ENCODE measurements around the gene MUC20. TPM values are rescaled to one million over a fixed set of nuclear protein-coding genes. Genes with fewer than 3 reads are reported as not detected.
"Not testable (repeated sequence)": the region's sequence is repeated elsewhere in the genome, so short reads cannot be mapped to it uniquely, and the experiment has no call there.

The MUC20 gene
- total RNA-seq, 1 donor from 2014 or later: not detected

DNA sequence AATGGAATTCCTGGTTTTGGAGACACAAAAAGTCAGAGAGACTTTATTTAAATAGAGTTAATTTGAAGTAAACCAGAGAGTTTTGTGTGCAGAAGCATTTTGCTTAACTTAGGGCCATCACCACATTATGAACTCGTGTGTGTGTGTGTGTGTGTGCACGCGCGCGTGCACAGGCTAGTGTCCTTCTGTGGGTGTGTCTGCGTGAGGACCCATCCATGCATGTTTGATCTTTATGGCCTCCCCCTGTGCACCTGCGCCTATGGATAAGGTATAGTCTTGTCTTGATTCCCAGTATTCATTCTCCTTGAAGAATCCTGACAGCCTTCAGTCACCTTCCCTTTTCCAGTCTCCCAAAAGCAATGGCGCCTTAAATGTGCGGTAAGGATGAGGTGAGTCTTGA, 26.0 kb downstream of the MUC20 start:
- Histone ChIP-seq H3K4me3 (ENCODE audit: insufficient read depth, low read depth, low read length) (no peak overlapping the region), H3K4me1 (ENCODE audit: insufficient read depth, low read length) (no peaks in the 10 kb centered on the region), H3K27ac (ENCODE audit: low read depth, low read length) (no peak overlapping the region), H3K9ac (ENCODE audit: low read length) (no peak overlapping the region), H4K20me1 (ENCODE audit: insufficient read depth, low read length) (no peaks in the 10 kb centered on the region), H3K4me2 (ENCODE audit: low read length) (no peak overlapping the region), H3K27me3 (ENCODE audit: insufficient read depth, low read length) (peaks cover 17% of the 10 kb centered on the region), H2AFZ (ENCODE audit: low read depth, low read length) (no peak overlapping the region), H3K9me3 (ENCODE audit: insufficient read depth, low read depth, low read length) (no peaks in the 10 kb centered on the region), H3K36me3 (ENCODE audit: insufficient read depth, low read length) (no peaks in the 10 kb centered on the region), H3K79me2 (ENCODE audit: insufficient read depth, low read length) (no peaks in the 10 kb centered on the region)
- FAIRE-seq (no peak), DNase-seq (ENCODE audit: low read depth) (no peak)
- Mint-ChIP-seq H3K4me3 (ENCODE audit: unreplicated experiment) (no peak overlapping the region), H3K4me1 (ENCODE audit: low read depth, unreplicated experiment) (no peaks in the 10 kb centered on the region), H3K9me3 (ENCODE audit: unreplicated experiment) (peaks cover 9% of the 10 kb centered on the region), H3K36me3 (ENCODE audit: low read depth, unreplicated experiment) (no peaks in the 10 kb centered on the region), H3K27me3 (ENCODE audit: low read depth, unreplicated experiment) (peaks cover 38% of the 10 kb centered on the region), H3K27ac (ENCODE audit: unreplicated experiment) (no peak overlapping the region)
- TF ChIP-seq, protein P1, sequence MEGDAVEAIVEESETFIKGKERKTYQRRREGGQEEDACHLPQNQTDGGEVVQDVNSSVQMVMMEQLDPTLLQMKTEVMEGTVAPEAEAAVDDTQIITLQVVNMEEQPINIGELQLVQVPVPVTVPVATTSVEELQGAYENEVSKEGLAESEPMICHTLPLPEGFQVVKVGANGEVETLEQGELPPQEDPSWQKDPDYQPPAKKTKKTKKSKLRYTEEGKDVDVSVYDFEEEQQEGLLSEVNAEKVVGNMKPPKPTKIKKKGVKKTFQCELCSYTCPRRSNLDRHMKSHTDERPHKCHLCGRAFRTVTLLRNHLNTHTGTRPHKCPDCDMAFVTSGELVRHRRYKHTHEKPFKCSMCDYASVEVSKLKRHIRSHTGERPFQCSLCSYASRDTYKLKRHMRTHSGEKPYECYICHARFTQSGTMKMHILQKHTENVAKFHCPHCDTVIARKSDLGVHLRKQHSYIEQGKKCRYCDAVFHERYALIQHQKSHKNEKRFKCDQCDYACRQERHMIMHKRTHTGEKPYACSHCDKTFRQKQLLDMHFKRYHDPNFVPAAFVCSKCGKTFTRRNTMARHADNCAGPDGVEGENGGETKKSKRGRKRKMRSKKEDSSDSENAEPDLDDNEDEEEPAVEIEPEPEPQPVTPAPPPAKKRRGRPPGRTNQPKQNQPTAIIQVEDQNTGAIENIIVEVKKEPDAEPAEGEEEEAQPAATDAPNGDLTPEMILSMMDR (IDR thresholded peaks at IDR 0.05; ENCODE audit: insufficient read depth, low read depth, low read length): no peak
- TF ChIP-seq EZH2 (IDR thresholded peaks at IDR 0.05; ENCODE audit: insufficient read depth, low read length): no peak

DNA sequence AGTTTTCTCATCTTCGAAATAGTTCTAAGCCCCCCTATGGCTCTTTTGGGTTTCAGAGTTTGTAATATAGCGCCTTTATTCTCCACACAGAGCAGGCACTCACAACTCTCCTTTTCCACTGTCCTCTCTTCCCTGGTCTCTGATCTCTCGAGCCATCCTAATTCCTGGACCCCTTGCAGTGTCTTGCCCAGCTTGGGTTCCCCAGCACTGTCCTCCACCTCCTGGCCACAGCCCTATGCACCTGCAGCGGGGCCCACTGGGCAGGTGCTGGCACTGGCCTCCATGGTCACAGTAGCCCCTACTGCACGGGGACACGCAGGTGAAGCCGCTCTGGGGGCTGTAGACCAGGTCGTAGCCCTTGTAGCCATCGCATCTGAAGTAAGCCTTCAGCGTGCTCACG, 27.9 kb downstream of the MUC20 start:
- no peak overlapping the region for H2AFZ ChIP-seq (ENCODE audit: low read depth, low read length)
- no peak for FAIRE-seq
- no peak overlapping the region for H3K4me3 ChIP-seq (ENCODE audit: insufficient read depth, low read depth, low read length)
- Mint-ChIP-seq H3K27ac (ENCODE audit: unreplicated experiment) (no peak overlapping the region), H3K36me3 (ENCODE audit: low read depth, unreplicated experiment) (no peaks in the 10 kb centered on the region), H3K4me3 (ENCODE audit: unreplicated experiment) (no peak overlapping the region), H3K4me1 (ENCODE audit: low read depth, unreplicated experiment) (peaks cover 3% of the 10 kb centered on the region), H3K27me3 (ENCODE audit: low read depth, unreplicated experiment) (peaks cover 41% of the 10 kb centered on the region), H3K9me3 (ENCODE audit: unreplicated experiment) (peaks cover 9% of the 10 kb centered on the region)
- no peak for DNase-seq (ENCODE audit: low read depth)
- H3K9me3 ChIP-seq (ENCODE audit: insufficient read depth, low read depth, low read length): no peaks in the 10 kb centered on the region
- H3K27ac ChIP-seq (ENCODE audit: low read depth, low read length): no peak overlapping the region
- TF ChIP-seq EZH2 (IDR thresholded peaks at IDR 0.05; ENCODE audit: insufficient read depth, low read length): no peak
- TF ChIP-seq, protein P1 (IDR thresholded peaks at IDR 0.05; ENCODE audit: insufficient read depth, low read depth, low read length): no peak
- H4K20me1 ChIP-seq (ENCODE audit: insufficient read depth, low read length): no peaks in the 10 kb centered on the region
- no peaks in the 10 kb centered on the region for H3K36me3 ChIP-seq (ENCODE audit: insufficient read depth, low read length)
- H3K9ac ChIP-seq (ENCODE audit: low read length): no peak overlapping the region
- no peak overlapping the region for H3K4me2 ChIP-seq (ENCODE audit: low read length)
- no peaks in the 10 kb centered on the region for H3K4me1 ChIP-seq (ENCODE audit: insufficient read depth, low read length)
- H3K79me2 ChIP-seq (ENCODE audit: insufficient read depth, low read length): no peaks in the 10 kb centered on the region
- peaks cover 13% of the 10 kb centered on the region for H3K27me3 ChIP-seq (ENCODE audit: insufficient read depth, low read length)

DNA sequence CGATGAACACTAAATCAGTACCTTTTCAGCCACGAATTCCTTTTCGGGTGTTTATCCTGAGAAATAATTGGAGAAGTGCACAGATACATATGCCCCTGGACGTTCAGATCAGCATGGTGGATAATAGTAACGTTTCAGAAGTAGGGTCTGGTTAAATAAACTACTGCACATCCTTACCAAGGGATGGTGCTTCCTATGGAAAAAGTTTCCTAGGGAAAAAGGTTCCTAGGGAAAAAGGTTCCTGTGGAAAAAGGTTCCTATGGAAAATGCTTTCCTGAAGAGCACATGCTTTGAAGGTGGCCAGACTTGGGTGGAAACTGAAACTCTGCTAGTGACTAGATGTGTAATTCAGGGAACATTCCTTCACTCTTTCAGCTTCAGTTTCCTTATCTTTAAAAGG, 28.3 kb downstream of the MUC20 start:
- not testable (repeated sequence) for H3K4me2 ChIP-seq (ENCODE audit: low read length); H3K4me3 ChIP-seq (ENCODE audit: insufficient read depth, low read depth, low read length); H3K27ac Mint-ChIP-seq (ENCODE audit: unreplicated experiment); H3K4me1 Mint-ChIP-seq (ENCODE audit: low read depth, unreplicated experiment); DNase-seq (ENCODE audit: low read depth); H3K36me3 Mint-ChIP-seq (ENCODE audit: low read depth, unreplicated experiment); H3K4me3 Mint-ChIP-seq (ENCODE audit: unreplicated experiment); H3K9me3 Mint-ChIP-seq (ENCODE audit: unreplicated experiment); H3K9ac ChIP-seq (ENCODE audit: low read length); H3K9me3 ChIP-seq (ENCODE audit: insufficient read depth, low read depth, low read length); H3K79me2 ChIP-seq (ENCODE audit: insufficient read depth, low read length); H4K20me1 ChIP-seq (ENCODE audit: insufficient read depth, low read length); H2AFZ ChIP-seq (ENCODE audit: low read depth, low read length); H3K4me1 ChIP-seq (ENCODE audit: insufficient read depth, low read length); H3K27ac ChIP-seq (ENCODE audit: low read depth, low read length); H3K36me3 ChIP-seq (ENCODE audit: insufficient read depth, low read length)
- H3K27me3 ChIP-seq (ENCODE audit: insufficient read depth, low read length): peaks cover 13% of the 10 kb centered on the region
- FAIRE-seq: peak; percentile 20
- H3K27me3 Mint-ChIP-seq (ENCODE audit: low read depth, unreplicated experiment): peaks cover 43% of the 10 kb centered on the region
